ENCODE data around the gene RAPGEF5.

GRCh38 chr7:22256541-22257096 is 100.3 kb downstream of the RAPGEF5 start:
- TF ChIP-seq EZH2phosphoT487 (IDR thresholded peaks at IDR 0.05; ENCODE audit: low read length), result no peak
- TF ChIP-seq CTCF (IDR thresholded peaks at IDR 0.05; ENCODE audit: low read length), result no peak; the same call in 1 of the 2 replicates
- no peak for TF ChIP-seq EZH2 (optimal IDR thresholded peaks at IDR 0.05; ENCODE audit: low read depth, low read length)
